Stimulated activated naive CD8-positive, alpha-beta T cell treated with anti-CD3 and anti-CD28 coated beads, Interleukin-15, amount 100 ng/mL, for 72 hours (primary cell): ENCODE data around the gene CEL.
"Not testable (repeated sequence)": the region's sequence is repeated elsewhere in the genome, so short reads cannot be mapped to it uniquely, and the experiment has no call there.

Source experiments
- ATAC-seq: fragments of 150-1000 bp; cut with Tn5 transposase; 2 replicates; pipeline ENCODE4 v1.10.0; 2021; ENCODE audit warnings: mild to moderate bottlenecking, moderate library complexity
- DNase-seq, 2 donors: peaks; one replicate each; pipeline ENCODE4 v3.0.0; 2021 to 2022
- H3K27ac Mint-ChIP-seq, 2 donors: one replicate each; pipeline ENCODE4 v1.8.0; 2022; ENCODE audit warnings: mild to moderate bottlenecking in 2 of 2, mixed read lengths in 2 of 2, moderate library complexity in 2 of 2
- H3K27me3 Mint-ChIP-seq: one replicate; pipeline ENCODE4 v1.8.0; 2022; ENCODE audit warnings: mixed read lengths
- H3K4me1 Mint-ChIP-seq: one replicate; pipeline ENCODE4 v1.8.0; 2022; ENCODE audit warnings: mild to moderate bottlenecking, mixed read lengths
- H3K4me3 Mint-ChIP-seq, 2 donors: one replicate each; pipeline ENCODE4 v1.8.0; 2022; ENCODE audit warnings: mild to moderate bottlenecking in 2 of 2, mixed read lengths in 2 of 2, moderate library complexity in 1 of 2
- H3K9me3 Mint-ChIP-seq, 2 donors: one replicate each; pipeline ENCODE4 v1.8.0; 2022; ENCODE audit warnings: mixed read lengths in 2 of 2

The CEL gene

DNA sequence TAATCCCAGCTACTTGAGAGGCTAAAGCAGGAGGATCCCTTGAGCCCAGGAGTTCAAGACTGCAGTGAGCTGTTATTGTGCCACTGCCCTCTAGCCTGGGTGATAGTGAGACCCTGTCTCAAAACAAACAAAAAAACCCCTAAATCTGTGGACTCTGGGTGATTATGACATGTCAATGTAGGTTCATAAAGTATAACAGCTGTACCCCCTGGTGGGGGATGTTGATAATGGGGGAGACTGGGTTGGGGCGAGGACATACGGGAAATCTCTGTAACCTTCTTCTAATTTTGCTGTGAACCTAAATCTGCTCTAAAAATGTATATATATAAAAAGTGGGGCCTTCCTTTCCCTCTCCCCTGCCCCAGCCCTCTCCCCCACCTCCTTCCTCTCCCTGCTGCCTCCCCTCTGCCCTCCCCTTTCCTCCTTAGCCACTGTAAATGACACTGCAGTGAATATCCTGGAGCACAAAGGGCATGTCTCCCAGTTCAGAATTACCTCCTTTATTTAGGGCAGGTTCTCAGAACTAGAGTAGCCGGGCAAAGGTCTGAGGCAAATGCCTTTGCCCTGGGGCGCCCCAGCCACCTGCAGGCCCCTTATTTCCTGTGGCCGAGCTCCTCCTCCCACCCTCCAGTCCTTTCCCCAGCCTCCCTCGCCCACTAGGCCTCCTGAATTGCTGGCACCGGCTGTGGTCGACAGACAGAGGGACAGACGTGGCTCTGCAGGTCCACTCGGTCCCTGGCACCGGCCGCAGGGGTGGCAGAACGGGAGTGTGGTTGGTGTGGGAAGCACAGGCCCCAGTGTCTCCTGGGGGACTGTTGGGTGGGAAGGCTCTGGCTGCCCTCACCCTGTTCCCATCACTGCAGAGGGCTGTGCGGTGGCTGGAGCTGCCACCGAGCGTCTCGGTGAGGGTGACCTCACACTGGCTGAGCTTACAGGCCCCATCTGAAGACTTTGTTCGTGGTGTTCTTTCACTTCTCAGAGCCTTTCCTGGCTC lies 19.3 kb downstream of the CEL start:
- not testable (repeated sequence) for H3K4me3 Mint-ChIP-seq, DNase-seq, H3K9me3 Mint-ChIP-seq, ATAC-seq, H3K4me1 Mint-ChIP-seq, H3K27me3 Mint-ChIP-seq, H3K27ac Mint-ChIP-seq

DNA sequence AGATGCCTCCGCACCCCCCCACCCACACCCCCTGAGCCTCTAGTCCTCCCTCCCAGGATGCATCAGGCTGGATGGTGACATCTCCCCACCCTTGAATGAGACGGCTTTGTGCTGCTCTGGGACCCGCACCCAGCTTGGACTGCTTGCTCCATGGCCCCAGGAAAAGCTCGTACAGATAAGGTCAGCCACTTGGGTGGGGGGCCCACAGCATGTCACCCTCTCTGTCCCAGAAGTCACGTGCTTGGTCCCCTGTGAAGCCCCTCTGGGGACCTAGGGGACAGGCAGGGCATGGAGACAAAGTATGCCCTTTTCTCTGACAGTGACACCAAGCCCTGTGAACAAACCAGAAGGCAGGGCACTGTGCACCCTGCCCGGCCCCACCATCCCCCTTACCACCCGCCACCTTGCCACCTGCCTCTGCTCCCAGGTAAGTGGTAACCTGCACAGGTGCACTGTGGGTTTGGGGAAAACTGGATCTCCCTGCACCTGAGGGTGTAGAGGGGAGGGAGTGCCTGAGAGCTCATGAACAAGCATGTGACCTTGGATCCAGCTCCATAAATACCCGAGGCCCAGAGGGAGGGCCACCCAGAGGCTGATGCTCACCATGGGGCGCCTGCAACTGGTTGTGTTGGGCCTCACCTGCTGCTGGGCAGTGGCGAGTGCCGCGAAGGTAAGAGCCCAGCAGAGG lies 20.3 kb downstream of the CEL start:
- not testable (repeated sequence) for H3K4me1 Mint-ChIP-seq, DNase-seq, ATAC-seq, H3K4me3 Mint-ChIP-seq, H3K27me3 Mint-ChIP-seq, H3K27ac Mint-ChIP-seq, H3K9me3 Mint-ChIP-seq

DNA sequence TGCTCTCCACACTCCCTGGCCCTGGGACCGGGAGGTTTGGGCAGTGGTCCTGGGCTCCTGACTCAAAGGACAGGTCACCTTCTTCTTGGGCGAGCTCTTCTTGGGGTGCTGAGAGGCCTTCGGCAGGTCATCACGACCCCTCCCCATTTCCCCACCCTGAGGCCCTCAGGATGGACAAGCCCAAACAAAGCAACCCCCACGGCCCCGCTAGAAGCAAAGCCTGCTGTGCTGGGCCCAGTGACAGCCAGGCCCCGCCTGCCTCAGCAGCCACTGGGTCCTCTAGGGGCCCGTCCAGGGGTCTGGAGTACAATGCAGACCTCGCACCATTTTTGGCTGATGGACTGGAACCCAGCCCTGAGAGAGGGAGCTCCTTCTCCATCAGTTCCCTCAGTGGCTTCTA lies 21.9 kb downstream of the CEL start:
- DNase-seq, H3K27ac Mint-ChIP-seq, H3K9me3 Mint-ChIP-seq, ATAC-seq, H3K4me1 Mint-ChIP-seq, H3K4me3 Mint-ChIP-seq, H3K27me3 Mint-ChIP-seq: not testable (repeated sequence)

DNA sequence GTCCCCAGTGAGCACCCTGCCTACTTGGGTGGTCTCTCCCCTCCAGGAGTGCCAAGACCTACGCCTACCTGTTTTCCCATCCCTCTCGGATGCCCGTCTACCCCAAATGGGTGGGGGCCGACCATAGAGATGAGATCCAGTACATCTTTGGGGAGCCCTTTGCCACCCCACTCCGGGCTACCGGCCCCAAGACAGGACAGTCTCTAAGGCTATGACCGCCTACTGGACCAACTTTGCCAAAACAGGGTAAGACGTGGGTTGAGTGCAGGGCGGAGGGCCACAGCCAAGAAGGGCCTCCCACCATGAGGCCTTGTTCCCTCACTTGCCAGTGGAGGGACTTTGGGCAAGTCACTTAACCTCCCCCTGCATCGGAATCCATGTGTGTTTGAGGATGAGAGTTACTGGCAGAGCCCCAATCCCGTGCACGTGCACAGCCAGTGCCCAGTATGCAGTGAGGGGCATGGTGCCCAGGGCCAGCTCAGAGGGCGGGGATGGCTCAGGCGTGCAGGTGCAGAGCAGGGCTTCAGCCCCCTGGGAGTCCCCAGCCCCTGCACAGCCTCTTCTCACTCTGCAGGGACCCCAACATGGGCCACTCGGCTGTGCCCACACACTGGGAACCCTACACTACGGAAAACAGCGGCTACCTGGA lies 24.6 kb downstream of the CEL start:
- H3K9me3 Mint-ChIP-seq, H3K4me1 Mint-ChIP-seq, ATAC-seq, H3K4me3 Mint-ChIP-seq, DNase-seq, H3K27ac Mint-ChIP-seq, H3K27me3 Mint-ChIP-seq: not testable (repeated sequence)

DNA sequence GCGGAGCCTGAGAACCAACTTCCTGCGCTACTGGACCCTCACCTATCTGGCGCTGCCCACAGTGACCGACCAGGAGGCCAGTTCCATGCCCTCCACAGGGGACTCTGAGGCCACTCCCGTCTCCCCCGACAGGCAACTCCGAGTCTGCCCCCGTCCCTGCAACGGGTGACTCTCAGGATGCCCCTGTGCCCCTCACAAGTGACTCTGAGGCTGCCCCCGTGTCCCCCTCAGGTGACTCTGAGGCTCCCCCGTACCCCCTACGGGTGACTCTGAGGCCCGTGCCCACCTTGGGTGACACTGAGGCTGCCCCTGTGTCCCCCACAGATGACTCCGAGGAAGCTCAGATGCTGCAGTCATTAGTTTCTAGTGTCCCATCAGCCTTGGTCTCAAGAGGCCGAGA lies 25.1 kb downstream of the CEL start:
- no peak for DNase-seq
- no peaks in the 10 kb centered on the region for H3K4me1 Mint-ChIP-seq
- peak overlapping the region in 1 of 2 donors; percentile 63 for H3K27ac Mint-ChIP-seq
- no peak for ATAC-seq
- H3K9me3 Mint-ChIP-seq, result no peaks in the 10 kb centered on the region
- no peaks in the 10 kb centered on the region for H3K27me3 Mint-ChIP-seq
- H3K4me3 Mint-ChIP-seq, result no peak overlapping the region

DNA sequence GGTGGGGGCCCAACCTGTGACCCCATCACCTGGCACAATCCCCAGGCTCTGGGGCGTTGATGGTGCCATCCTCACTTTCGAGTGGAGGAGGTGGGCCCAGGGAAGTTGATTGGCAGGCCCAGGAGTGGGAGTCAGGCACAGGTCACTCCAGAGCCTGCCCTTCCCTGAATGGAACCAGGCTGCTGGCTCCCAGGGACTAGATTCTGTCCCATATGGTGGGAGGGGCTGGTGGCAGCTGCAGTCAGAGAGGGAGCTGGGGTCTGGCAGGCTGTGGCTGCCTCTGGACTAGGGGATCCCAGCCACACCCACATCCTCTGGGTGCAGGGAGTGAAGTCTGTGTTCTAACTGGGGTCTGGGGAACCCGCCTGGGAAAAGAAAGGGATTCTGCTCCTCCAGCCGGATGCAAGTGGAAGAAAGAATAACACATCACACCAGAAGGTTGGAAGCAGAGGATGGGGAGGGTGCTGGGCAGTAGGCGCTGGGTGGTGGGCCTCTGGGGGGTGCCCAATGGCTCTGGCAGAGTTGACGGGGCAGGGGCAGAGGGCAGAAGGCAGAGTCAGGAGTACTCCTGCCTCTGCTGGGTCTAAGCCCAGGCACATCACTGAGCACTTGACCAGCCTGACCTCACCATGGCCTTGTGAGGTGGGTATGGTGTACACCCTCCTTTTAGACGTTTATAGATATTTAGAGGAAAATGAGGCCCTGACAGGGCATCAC lies 25.8 kb downstream of the CEL start:
- DNase-seq, result no peak
- H3K4me1 Mint-ChIP-seq, result no peaks in the 10 kb centered on the region
- no peak overlapping the region for H3K27ac Mint-ChIP-seq
- no peaks in the 10 kb centered on the region for H3K9me3 Mint-ChIP-seq
- H3K4me3 Mint-ChIP-seq, result no peak overlapping the region
- no peak for ATAC-seq
- H3K27me3 Mint-ChIP-seq, result no peaks in the 10 kb centered on the region

DNA sequence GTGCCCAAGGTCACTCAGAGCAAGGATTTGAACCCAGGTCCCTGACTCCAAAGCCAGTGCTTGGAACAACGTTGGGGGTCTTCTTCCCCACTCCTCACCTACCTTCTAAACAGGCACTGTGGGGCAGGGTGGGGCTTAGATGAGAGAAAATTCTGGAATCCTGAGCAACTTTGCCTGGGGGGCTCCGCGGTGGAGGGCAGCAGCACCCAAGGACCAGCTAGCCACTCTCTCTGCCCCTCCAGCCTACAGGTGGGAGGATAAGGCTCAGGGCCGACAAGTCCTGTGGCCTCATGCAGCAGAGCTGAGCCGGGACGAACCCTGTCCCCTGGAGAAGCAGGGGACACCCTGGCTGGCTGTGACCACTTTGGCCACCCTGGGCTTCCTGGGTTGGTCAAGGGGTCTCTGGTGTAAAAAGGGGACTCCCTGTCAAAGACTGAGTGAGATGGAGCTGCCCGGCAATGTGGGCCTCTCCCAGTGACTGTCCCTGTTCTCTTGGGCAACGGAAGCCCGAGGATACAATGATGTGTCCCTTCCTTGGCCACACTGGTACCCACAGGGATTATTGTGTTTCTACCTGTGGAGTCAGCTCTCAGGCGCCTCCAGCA lies 26.5 kb downstream of the CEL start:
- Mint-ChIP-seq H3K27me3 (no peaks in the 10 kb centered on the region), H3K4me3 (no peak overlapping the region)

DNA sequence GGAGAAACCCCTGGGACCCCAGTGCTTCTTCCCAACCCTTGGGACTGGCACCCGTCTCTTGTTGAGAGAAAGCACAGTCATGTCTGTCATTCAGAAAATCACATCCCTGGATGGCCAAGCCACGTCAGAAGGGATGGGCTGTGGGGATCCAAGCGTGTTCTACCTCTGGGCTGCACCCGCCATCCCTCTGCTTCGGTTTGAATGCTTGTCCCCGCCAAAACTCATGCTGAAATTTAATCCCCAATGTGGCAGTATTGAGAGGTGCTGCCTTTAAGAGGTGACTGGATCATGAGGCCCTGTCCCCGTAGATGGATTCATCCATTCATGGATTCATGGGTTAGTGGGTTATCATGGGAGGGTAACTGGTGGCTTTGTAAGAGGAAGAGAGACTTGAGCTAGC lies 27.0 kb downstream of the CEL start:
- no peak overlapping the region for H3K4me3 Mint-ChIP-seq
- no peak overlapping the region for H3K27ac Mint-ChIP-seq
- DNase-seq, result no peak
- no peaks in the 10 kb centered on the region for H3K9me3 Mint-ChIP-seq
- no peak for ATAC-seq
- no peaks in the 10 kb centered on the region for H3K4me1 Mint-ChIP-seq
- no peaks in the 10 kb centered on the region for H3K27me3 Mint-ChIP-seq

More for the DNA sequence above, 26.5 kb downstream of the CEL start:
- Mint-ChIP-seq H3K27ac (no peak overlapping the region), H3K4me1 (no peaks in the 10 kb centered on the region), H3K9me3 (no peaks in the 10 kb centered on the region)
- no peak for DNase-seq
- no peak for ATAC-seq

DNA sequence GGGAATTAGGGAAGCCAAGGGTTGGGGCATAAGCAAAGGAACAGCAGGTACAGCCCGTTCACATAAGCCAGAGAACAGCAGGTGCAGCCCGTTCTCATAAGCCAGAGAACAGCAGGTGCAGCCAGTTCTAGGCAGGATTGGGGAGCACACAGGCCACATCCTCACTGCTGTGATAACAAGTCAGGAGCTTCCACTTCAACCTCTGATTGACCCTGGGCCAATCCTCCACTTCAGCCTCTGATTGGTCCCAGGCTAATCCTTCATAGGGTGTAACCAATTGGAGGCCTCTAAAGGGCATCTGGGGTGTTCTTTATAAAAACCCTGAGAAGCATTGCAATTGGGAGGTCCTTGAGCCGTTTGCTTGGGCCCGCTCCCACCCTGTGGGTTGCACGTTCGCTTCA lies 27.5 kb downstream of the CEL start:
- Mint-ChIP-seq H3K27ac (no peak overlapping the region), H3K4me3 (no peak overlapping the region), H3K27me3 (no peaks in the 10 kb centered on the region), H3K9me3 (no peaks in the 10 kb centered on the region), H3K4me1 (no peaks in the 10 kb centered on the region)
- DNase-seq (no peak), ATAC-seq (peak; percentile 51)

DNA sequence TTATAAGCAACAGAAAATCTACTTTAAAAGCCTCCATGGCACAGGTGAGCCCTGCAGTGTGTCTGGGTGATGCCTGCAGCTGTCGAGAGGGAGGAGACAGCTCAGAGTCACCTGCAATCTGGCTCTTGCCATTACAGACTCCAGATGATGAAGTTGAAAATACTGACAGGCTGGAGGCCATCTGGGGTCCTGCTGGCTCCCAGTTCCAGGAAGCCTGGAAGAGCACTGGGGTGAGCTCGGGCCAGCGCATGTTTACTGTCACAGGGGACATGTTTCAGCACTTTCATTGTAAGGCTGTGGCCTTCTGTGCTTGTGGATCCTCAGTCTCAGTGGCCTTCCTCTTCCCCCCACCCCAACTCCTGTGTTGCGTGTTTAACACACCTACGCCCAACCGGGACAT lies 28.4 kb downstream of the CEL start:
- Mint-ChIP-seq H3K9me3 (peaks cover 0 to 6% of the 10 kb centered on the region in 2 donors), H3K4me1 (no peaks in the 10 kb centered on the region), H3K4me3 (no peak overlapping the region), H3K27me3 (no peaks in the 10 kb centered on the region), H3K27ac (no peak overlapping the region)
- ATAC-seq (no peak), DNase-seq (no peak)

DNA sequence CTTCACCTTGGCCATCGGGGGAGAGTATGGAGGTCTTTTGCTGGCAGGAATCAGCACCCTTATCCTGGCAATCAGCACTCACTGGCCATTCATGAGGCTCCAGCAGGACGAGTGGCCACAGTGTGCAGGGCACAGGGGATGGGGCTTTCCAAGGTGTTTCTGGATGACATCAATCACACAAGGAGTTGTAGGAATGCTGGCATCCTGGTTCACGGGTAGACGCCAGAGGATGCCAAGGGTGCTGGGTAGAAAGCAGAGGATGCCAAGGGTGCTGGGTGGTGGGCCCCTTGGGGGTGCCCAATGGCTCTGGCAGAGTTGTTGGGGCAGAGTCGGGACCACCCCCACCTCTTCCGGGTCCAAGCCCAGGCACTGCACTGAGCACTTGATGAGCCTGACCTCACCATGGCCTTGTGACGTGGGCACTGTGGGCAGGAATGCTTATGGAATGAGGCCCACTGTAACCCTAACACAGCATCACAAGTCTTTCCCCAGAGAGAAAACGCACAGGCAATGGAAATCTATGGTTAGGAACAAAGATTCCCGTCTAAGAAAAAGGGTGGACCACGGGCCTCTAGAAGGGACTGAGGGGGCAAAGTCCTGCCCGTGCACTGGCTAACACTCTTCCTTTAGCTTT lies 29.1 kb downstream of the CEL start:
- ATAC-seq (no peak), DNase-seq (no peak)
- no peak overlapping the region for H3K27ac Mint-ChIP-seq
- peaks cover 4 to 7% of the 10 kb centered on the region in 2 donors for H3K9me3 Mint-ChIP-seq
- no peaks in the 10 kb centered on the region for H3K27me3 Mint-ChIP-seq
- H3K4me1 Mint-ChIP-seq, result no peaks in the 10 kb centered on the region
- H3K4me3 Mint-ChIP-seq, result no peak overlapping the region

DNA sequence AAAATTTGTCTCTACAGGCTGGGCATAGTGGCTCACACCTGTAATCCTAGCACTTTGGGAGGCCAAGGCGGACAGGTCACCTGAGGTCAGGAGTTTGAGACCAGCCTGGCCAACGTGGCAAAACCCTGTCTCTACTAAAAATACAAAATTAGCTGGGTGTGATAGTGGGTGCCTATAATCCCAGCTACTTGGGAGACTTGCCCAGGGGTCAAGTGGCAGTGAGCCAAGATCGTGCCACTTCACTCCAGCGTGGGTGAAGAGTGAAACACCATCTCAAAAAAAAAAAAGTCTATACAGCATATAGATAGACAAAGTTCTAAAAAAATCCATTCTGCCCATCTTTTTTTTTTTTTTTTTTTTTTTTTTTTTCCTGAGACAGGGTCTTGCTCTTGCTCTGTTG lies 32.6 kb downstream of the CEL start:
- H3K27me3 Mint-ChIP-seq, ATAC-seq, H3K27ac Mint-ChIP-seq, H3K4me1 Mint-ChIP-seq, H3K4me3 Mint-ChIP-seq, DNase-seq: not testable (repeated sequence)
- H3K9me3 Mint-ChIP-seq, result peaks cover 19 to 21% of the 10 kb centered on the region in 2 donors

DNA sequence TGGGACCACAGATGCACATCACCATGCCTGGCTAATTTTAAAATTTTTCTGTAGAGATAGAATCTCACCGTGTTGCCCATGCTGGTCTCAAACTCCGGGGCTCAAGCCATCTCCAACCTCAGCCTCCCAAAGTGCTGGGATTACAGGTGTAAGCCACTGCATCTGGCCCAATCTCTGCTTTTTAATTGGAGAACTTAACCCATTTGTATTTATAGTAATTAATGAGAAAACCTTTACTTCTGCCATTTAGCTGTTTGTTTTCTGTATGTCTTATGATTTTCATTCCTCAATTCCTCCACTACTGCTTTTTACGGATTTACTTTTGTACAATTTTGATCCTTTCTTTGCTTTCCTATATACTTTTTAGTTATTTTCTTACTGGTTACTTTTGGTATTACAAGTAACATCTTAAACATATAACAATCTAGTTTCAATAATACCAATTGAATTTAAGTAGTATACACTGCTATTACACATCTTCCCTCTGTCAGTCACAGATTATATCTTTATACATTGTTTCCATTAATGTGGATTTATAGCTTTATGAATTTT lies 33.1 kb downstream of the CEL start:
- no peak overlapping the region for H3K4me3 Mint-ChIP-seq
- no peaks in the 10 kb centered on the region for H3K27me3 Mint-ChIP-seq
- no peak for ATAC-seq
- no peak for DNase-seq
- no peak overlapping the region for H3K27ac Mint-ChIP-seq
- H3K4me1 Mint-ChIP-seq, result no peaks in the 10 kb centered on the region
- peaks cover 19 to 21% of the 10 kb centered on the region in 2 donors for H3K9me3 Mint-ChIP-seq

DNA sequence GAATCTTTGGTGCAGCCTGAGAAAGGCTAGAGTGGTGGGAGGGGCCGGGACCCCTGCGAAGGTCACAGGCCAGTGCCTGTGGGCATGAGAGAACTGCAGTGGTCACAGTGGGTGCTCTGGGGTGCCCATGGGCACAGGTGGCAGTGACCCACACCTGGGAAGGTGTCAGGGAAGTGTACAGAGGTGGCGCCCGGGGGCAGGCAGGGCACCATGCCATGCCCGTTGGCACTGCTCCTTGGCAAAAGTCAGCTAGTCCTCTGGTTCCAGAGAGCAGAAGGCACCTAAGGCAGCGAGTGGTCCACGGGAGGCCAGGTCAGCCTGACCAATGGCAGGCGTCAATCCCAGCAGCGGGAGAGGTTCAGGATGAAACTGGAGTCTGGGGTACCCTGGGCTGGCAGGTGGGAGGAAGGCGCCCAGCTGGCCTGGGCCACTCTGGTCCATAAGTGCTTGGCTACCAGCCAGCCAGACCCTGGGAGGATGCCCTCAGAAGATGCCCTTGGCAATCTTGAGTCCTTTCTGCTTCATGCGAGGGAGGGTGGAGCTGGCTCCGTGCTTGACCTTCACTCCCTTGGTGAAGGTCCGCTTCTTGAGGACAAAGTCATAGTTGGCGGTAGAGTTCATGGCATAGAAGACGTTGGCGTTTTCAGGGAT lies 36.4 kb downstream of the CEL start:
- no peak for DNase-seq
- ATAC-seq, result no peak
- Mint-ChIP-seq H3K4me1 (no peaks in the 10 kb centered on the region), H3K27me3 (no peaks in the 10 kb centered on the region), H3K27ac (peak overlapping the region; percentile 69 to 89), H3K9me3 (peaks cover 19 to 21% of the 10 kb centered on the region in 2 donors), H3K4me3 (no peak overlapping the region)
